ENCODE measurements around the gene LARP1B. TPM values are rescaled to one million over a fixed set of nuclear protein-coding genes. Genes with fewer than 3 reads are reported as not detected.

The LARP1B gene
- total RNA-seq, 2 donors from 2014 or later, result 28.8 to 29.5 TPM

Other genes with a start within 250 kb of the LARP1B start
- gene PLK4, start 180.4 kb upstream of the LARP1B start, total RNA-seq, result 10 to 100 TPM in 1 of 2 donors, 1 to 10 TPM in 1; 8.8 to 22.6 TPM
- 10 to 100 TPM; 19.9 to 22.0 TPM for gene MFSD8, start 96.1 kb upstream of the LARP1B start, total RNA-seq
- gene ABHD18, start 95.9 kb upstream of the LARP1B start, total RNA-seq, result 10 to 100 TPM; 18.6 to 20.8 TPM
- 100 to 1,000 TPM in 1 of 2 donors, 10 to 100 TPM in 1; 76.3 to 116 TPM for gene PGRMC2, start 226.5 kb downstream of the LARP1B start, total RNA-seq

Measured in colonic mucosa (tissue), 2 donors.